ENCODE data around the gene OR51D1.

OR51D1 gene

GRCh38 chr11:4605057-4605456 lies 32.2 kb upstream of the OR51D1 start:
- Histone ChIP-seq H3K9me2 (replicated peaks; ENCODE audit: control insufficient read depth, low read length) (no peaks in the 10 kb centered on the region), H3K4me3 (ENCODE audit: low read length) (no peak overlapping the region), H3K36me3 (ENCODE audit: control insufficient read depth, low read length) (peaks cover 32% of the 10 kb centered on the region), H3K4me1 (ENCODE audit: control insufficient read depth, low read length) (peaks cover 16% of the 10 kb centered on the region), H3K27ac (ENCODE audit: low read depth, low read length) (no peak overlapping the region), H3K27me3 (ENCODE audit: control insufficient read depth, low read length) (no peaks in the 10 kb centered on the region), H3K9me3 (ENCODE audit: control insufficient read depth, insufficient read depth, low read length) (peaks cover 6% of the 10 kb centered on the region; the same call in 1 of the 2 replicates), H3K79me2 (ENCODE audit: control insufficient read depth, low read length) (peaks cover 9% of the 10 kb centered on the region), H3F3A (ENCODE audit: control insufficient read depth, insufficient read depth) (no peaks in the 10 kb centered on the region), H3K4me2 (ENCODE audit: low read length) (no peak overlapping the region), H4K20me1 (ENCODE audit: control insufficient read depth, insufficient read depth, low read depth, low read length) (no peaks in the 10 kb centered on the region)
- TF ChIP-seq CTCF (IDR thresholded peaks at IDR 0.05; ENCODE audit: low read depth, low read length, poor library complexity, severe bottlenecking) (no peak), EZH2phosphoT487 (IDR thresholded peaks at IDR 0.05; ENCODE audit: borderline replicate concordance, low read length) (no peak)

GRCh38 chr11:4606231-4607015 lies 30.9 kb upstream of the OR51D1 start:
- peaks cover 18% of the 10 kb centered on the region for H3K36me3 ChIP-seq (ENCODE audit: control insufficient read depth, low read length)
- H3F3A ChIP-seq (ENCODE audit: control insufficient read depth, insufficient read depth), result no peaks in the 10 kb centered on the region
- H3K4me3 ChIP-seq (ENCODE audit: low read length), result peak overlapping the region; percentile 75
- H3K4me2 ChIP-seq (ENCODE audit: low read length), result peak overlapping the region; percentile 75
- peaks cover 19% of the 10 kb centered on the region for H3K4me1 ChIP-seq (ENCODE audit: control insufficient read depth, low read length)
- no peak for TF ChIP-seq EZH2phosphoT487 (IDR thresholded peaks at IDR 0.05; ENCODE audit: borderline replicate concordance, low read length)
- TF ChIP-seq CTCF (IDR thresholded peaks at IDR 0.05; ENCODE audit: low read depth, low read length, poor library complexity, severe bottlenecking), result no peak
- no peak overlapping the region for H3K27ac ChIP-seq (ENCODE audit: low read depth, low read length)
- H3K79me2 ChIP-seq (ENCODE audit: control insufficient read depth, low read length), result peaks cover 9% of the 10 kb centered on the region
- H3K9me2 ChIP-seq (replicated peaks; ENCODE audit: control insufficient read depth, low read length), result no peaks in the 10 kb centered on the region
- no peaks in the 10 kb centered on the region for H3K27me3 ChIP-seq (ENCODE audit: control insufficient read depth, low read length)
- H3K9me3 ChIP-seq (ENCODE audit: control insufficient read depth, insufficient read depth, low read length), result peaks cover 6% of the 10 kb centered on the region; the same call in 1 of the 2 replicates
- H4K20me1 ChIP-seq (ENCODE audit: control insufficient read depth, insufficient read depth, low read depth, low read length), result no peaks in the 10 kb centered on the region

- H3K4me3 ChIP-seq (ENCODE audit: low read length), result peak overlapping the region; percentile 75
- peaks cover 6% of the 10 kb centered on the region; the same call in 1 of the 2 replicates for H3K9me3 ChIP-seq (ENCODE audit: control insufficient read depth, insufficient read depth, low read length)
- no peaks in the 10 kb centered on the region for H3F3A ChIP-seq (ENCODE audit: control insufficient read depth, insufficient read depth)
- H3K4me2 ChIP-seq (ENCODE audit: low read length), result peak overlapping the region; percentile 75
- peaks cover 12% of the 10 kb centered on the region for H3K36me3 ChIP-seq (ENCODE audit: control insufficient read depth, low read length)
- peaks cover 9% of the 10 kb centered on the region for H3K79me2 ChIP-seq (ENCODE audit: control insufficient read depth, low read length)
- H4K20me1 ChIP-seq (ENCODE audit: control insufficient read depth, insufficient read depth, low read depth, low read length), result no peaks in the 10 kb centered on the region
- H3K27me3 ChIP-seq (ENCODE audit: control insufficient read depth, low read length), result no peaks in the 10 kb centered on the region
- H3K27ac ChIP-seq (ENCODE audit: low read depth, low read length), result no peak overlapping the region
- no peaks in the 10 kb centered on the region for H3K9me2 ChIP-seq (replicated peaks; ENCODE audit: control insufficient read depth, low read length)
- H3K4me1 ChIP-seq (ENCODE audit: control insufficient read depth, low read length), result peaks cover 19% of the 10 kb centered on the region
- TF ChIP-seq EZH2phosphoT487 (IDR thresholded peaks at IDR 0.05; ENCODE audit: borderline replicate concordance, low read length) (no peak), CTCF (IDR thresholded peaks at IDR 0.05; ENCODE audit: low read depth, low read length, poor library complexity, severe bottlenecking) (no peak)
These were observed 30.2 kb upstream of the OR51D1 start for GRCh38 chr11:4607096-4607495.

Measured in DOHH2 (cell line).